ENCODE data around the gene RSPO1.
"Not testable (repeated sequence)": the region's sequence is repeated elsewhere in the genome, so short reads cannot be mapped to it uniquely, and the experiment has no call there.

RSPO1 gene

DNA sequence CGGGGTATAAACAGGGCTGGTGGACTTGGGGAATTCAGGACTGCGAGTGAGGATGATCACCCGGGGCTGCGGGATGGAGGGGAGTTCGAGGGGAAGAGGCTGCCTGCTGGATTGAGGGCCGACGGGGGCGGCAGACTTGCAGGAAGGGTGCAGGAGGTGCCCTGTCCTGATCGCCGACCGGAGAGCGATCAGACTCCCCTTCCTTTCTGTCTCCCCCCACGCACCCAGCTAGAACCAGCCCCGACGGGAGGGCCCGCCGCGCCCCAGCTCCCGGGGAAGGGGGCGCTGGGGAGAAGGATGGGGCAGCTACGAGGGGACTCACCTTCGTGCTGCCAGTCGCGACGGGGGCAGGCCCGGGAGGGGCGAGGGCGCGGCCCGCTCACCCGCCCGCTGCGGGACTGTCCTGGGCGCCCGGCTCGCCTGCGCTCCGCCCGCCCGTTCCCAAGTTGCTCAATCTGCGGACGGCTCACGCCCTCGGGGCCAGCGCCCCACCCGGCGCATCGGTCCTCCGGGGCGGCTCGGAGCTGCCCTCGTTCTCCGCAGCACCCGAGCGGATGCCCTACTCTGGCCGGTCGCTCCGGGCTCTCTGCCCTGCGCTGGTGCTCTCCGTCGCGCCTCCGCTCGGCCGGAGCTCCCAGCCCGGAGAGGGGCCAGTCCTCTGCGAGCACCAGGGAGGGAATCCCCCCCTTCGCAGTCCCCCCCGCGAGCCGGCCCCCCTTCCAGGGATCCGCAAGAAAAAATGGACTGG lies at the start of gene RSPO1:
Gene RSPO1, minus strand, starts transcription at position 649 of the 748 bp plus-strand sequence. CDS start 5,231 bp downstream, outside the sequence.
- peak in 1 of 2 experiments; percentile 1 for DNase-seq (ENCODE audit: low read depth in 2 of 2)

GRCh38 chr1:37684182-37684581 lies 49.5 kb upstream of the RSPO1 start:
- not testable (repeated sequence) for DNase-seq (ENCODE audit: low read depth in 2 of 2)

GRCh38 chr1:37682334-37682987 lies 47.8 kb upstream of the RSPO1 start:
- DNase-seq (ENCODE audit: low read depth in 2 of 2) = peak in 1 of 2 experiments; percentile 32

- no peak for DNase-seq (ENCODE audit: low read depth in 2 of 2)
These were observed 46.2 kb upstream of the RSPO1 start for GRCh38 chr1:37680933-37681332.

DNA sequence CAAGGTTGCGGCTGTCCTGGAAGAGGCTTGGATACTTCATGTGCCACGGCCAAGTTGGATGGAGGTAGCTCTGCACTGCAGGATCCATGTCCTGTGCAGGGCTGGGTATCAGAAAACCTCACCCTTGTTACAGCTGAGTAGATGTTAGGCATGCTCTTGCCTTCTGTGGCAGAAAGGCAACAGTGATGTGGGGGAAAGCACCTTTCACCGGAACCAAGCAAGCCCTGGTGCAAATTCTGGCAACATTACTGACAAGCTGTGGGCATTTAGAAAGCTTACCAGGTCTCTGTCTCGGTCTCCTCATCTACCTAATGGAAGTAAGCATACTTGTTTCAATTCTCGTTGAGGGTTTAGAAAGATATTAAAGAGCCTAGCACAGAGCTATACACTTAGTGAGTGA lies 43.1 kb upstream of the RSPO1 start:
- DNase-seq (ENCODE audit: low read depth in 2 of 2) = no peak

- no peak for DNase-seq (ENCODE audit: low read depth in 2 of 2)
These were observed 42.4 kb upstream of the RSPO1 start for GRCh38 chr1:37677143-37677439.

DNA sequence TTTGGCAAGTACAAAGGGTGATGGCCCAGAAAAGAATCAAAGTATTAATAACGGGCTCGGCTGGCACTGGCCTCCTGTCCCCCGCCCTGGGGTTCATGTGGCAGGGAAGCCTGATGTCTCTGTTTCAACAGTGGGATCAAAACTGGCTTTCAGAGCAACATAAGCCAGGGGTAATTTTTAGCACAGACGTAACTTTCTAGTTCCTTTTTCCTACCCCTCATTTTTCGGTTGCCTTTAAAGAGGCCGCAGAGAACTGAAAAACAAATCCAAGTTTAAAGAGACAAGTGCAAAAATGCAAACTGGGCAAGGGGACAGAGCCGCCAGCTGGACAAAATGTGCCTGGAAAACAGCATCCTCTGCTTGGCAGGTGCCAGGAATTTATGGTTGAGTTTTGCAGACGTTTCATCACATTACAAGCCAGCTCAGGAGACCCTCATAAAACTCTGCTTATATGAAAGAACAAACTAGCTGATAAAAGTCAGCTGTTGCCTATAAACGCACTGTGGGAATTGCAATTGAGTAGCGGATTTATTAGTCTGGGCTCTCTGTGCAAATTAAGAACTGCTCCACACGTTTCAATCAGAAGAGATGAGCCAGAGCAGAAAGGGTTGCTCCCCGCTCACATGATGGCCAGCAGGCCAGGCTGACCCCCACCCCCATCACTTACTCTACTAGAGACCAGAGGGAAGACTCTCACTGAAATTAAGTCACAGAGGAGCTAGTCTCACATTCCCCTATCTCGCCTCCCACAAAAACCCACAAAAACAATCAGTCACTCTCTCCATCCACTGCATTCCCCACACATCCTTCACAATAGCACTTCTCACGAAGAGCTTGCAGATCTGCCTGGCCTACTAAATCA lies 41.8 kb upstream of the RSPO1 start:
- DNase-seq (ENCODE audit: low read depth in 2 of 2) = no peak

DNA sequence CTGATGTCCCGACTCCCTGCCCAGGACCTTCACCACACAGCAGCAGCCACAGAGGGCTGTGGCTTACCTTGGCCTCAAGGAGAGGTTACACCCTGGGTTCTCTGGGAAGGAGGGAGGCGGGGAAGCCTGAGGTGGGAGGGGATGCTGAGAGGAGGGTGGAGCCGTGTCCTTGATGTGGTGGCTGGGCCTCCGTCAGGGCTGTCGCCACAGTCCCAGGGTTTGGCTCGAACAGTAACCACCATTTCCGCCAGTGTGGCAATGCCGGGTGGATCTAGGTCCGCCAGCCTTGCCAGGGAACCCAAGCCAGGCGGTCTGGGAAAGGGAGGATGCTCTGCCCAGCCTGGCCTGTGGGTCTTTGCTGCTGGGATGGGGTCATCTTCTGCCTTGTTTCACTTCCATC lies 39.2 kb upstream of the RSPO1 start:
- no peak for DNase-seq (ENCODE audit: low read depth in 2 of 2)

GRCh38 chr1:37672136-37672870 lies 37.6 kb upstream of the RSPO1 start:
- DNase-seq (ENCODE audit: low read depth in 2 of 2) = no peak

DNA sequence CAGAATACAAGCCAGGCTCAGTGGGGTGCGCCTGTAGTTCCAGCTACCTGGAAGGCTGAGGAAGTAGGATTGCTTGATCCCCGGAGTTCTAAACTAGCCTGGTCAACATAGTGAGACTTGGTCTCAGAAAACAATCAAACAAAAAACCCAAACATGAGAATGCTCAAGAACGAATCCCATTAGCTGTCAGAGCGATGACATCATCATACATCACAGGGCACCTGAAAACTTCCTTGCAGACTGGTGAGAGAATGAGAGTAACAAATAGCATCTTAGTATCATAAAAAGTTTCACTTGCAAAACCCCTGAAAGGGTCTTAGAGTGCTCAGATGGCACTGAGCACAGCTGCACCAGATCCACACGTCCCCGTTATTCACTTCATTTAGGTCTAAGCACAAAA lies 36.6 kb upstream of the RSPO1 start:
- DNase-seq (ENCODE audit: low read depth in 2 of 2) = no peak

GRCh38 chr1:37670133-37670532 lies 35.4 kb upstream of the RSPO1 start:
- no peak for DNase-seq (ENCODE audit: low read depth in 2 of 2)

- DNase-seq (ENCODE audit: low read depth in 2 of 2) = no peak
These were observed 32.5 kb upstream of the RSPO1 start for GRCh38 chr1:37667023-37667671.

- DNase-seq (ENCODE audit: low read depth in 2 of 2) = no peak
These were observed 31.7 kb upstream of the RSPO1 start for GRCh38 chr1:37666241-37666867.

DNA sequence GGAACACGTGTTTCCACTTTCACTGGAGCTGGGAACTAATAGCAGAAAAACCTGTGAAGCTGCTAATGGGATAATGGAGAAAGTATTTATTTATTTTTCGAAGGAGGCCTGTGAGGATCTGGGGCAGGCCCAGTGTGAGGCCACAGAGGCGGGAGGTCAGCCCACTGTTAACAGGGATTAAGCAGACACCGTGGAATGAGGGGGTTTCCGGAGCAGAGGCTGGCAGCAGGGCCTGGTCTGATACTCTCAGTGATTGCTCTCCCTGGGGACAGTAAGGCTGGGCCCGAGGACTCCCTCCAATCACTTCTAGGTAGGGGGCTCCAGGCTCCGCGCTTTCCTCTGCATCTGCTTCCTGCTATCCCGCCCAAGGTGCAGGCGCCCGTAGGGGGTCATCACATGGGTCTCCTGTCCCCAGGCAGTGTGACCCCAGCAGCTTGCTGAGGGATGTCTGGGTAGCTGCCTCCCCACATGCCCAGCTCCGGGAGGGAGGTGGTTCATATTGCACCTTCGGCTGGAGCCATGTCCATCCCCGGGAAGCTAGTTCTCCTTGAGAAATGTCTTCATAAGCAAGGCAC lies 28.8 kb upstream of the RSPO1 start:
- DNase-seq (ENCODE audit: low read depth in 2 of 2) = no peak

DNA sequence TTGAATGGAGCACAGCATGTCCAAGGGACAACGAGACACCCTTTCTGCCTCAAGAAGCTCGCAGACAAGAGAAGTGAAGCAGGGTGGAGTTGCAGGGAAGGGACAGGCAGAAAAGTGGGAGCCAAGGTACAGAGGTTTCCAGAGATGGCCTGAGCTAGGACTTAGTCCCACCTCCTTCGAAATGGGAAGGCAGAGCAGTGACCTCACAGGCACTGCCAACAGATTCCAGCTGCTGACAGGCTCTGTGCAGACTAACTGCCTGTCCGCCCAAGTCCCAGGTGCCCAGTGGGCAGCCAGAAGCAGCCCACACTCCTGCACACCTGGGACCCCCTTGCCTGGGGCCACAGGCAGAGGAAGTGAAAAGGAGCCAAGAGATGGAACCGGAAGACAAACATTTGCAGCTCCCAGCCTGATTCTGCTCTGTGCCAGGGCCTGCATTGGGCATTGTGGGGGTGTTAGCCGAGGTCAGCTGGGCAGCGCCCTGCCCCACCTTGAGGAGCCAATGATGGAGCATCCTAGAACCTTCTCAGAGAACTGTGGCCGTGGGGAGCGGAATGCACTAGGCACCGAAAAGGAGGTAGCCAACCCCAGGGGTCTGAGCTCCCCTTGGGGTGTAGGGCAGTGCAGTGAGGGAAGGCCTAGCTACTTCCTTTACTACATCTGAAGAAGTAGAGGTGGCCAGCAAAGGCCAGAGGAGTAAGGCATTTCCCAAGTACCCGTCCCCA lies 27.5 kb upstream of the RSPO1 start:
- DNase-seq (ENCODE audit: low read depth in 2 of 2) = no peak

DNA sequence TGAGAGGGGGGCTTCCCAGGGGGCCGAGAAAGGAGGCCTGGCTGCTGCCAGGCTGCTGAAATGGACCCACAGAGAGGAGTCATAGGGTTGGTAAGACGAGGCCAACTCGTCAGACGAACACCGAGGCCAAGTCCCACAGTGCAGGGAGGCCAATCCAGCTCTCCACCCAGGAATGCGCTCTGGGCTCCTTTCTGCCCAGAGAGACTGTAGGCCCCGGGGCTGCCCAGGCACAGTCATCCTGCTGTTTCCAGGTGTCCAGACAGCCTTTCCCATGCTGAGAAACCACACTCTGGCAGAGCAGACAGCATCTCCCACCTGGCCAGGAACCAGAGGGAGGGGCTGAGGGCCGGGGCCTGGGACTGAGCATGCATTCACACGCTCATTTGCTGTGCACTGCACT lies 26.7 kb upstream of the RSPO1 start:
- DNase-seq (ENCODE audit: low read depth in 2 of 2) = no peak

DNA sequence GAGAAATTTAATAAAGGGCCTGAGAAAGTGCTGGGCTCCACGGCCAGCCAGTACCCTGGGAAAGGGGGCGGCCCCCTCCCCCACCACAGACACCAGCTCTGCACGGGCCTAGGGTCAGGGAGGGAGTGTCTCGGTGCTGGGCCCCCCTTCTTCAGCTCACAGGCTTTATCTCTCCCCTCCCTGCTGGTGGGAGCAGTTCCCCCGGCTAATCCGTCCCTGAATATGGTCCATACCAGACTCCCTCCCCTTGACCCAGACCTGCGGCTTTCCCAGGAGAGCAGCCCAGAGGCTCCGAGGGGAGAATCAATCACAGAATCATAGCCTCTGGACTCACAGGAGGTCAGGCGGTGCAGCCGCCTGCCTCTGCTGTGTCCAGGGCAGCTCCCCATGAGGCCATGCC lies 26.0 kb upstream of the RSPO1 start:
- no peak for DNase-seq (ENCODE audit: low read depth in 2 of 2)

- no peak for DNase-seq (ENCODE audit: low read depth in 2 of 2)
These were observed 23.8 kb upstream of the RSPO1 start for GRCh38 chr1:37658486-37658885.

DNA sequence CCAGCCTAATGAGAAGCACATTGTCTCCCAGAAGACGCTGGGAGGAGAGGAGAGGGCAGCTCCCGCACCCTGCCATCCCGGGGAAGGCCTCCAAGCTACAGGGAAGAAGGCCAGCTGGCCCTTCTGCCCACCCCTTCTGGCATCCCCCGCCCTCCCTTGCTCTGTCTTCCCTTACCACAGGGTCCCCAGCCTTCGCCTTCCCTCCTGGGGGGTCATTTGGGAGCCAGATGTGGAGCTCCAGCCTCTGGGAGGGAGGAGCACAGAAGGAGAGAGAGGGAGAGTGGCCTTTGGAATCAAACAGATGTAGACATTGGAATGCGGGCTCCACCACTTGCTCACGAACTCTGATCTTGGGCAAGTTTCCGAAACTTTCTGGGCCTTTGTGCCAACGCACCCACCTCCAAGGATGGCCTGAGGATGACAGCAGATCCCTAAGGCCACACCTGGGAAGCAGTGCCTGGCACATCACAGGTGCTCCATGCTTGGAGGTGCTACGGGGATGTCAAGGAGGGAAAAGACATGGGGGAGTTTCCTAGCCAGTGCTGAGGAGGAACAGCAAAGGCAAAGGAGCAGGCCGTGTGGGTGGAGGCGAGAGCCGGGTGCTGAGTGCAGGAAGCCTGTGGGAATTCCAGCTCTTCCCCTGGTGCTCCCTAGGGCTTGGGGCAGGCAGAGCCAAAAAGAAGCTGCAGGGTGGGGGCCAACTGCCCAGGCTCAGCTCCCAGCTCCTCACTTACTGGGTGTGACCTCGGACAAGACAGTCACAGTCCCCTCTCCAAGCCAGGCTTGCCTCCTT lies 23.1 kb upstream of the RSPO1 start:
- no peak for DNase-seq (ENCODE audit: low read depth in 2 of 2)

All from fibroblast of skin of left quadriceps (primary cell).